ENCODE results near the gene NOP56. TPM values are rescaled to one million over a fixed set of nuclear protein-coding genes. Genes with fewer than 3 reads are reported as not detected.
A peak's percentile ranks its signal among the peaks of the same experiment; 100 is the strongest.
"Not testable (repeated sequence)": the region's sequence is repeated elsewhere in the genome, so short reads cannot be mapped to it uniquely, and the experiment has no call there.

NOP56 gene
- total RNA-seq, 1 donor from 2014 or later: 32.1 TPM

GRCh38 chr20:2673453-2673852, 21.0 kb downstream of the NOP56 start:
- Histone ChIP-seq H3K4me1 (no peaks in the 10 kb centered on the region), H3K27me3 (no peaks in the 10 kb centered on the region), H3K36me3 (no peaks in the 10 kb centered on the region), H3K9me3 (no peaks in the 10 kb centered on the region), H3K4me3 (no peak overlapping the region), H3K27ac (no peak overlapping the region)
- no peak for TF ChIP-seq CTCF (IDR thresholded peaks at IDR 0.05)
- DNase-seq (ENCODE audit: low spot score in 2 of 2): no peak
- intact Hi-C loops (cut with DNase I): no loop called here

- Histone ChIP-seq H3K27ac (no peak overlapping the region), H3K27me3 (no peaks in the 10 kb centered on the region), H3K9me3 (no peaks in the 10 kb centered on the region), H3K36me3 (no peaks in the 10 kb centered on the region), H3K4me1 (no peaks in the 10 kb centered on the region), H3K4me3 (no peak overlapping the region)
- DNase-seq (ENCODE audit: low spot score in 2 of 2): no peak
- TF ChIP-seq CTCF (IDR thresholded peaks at IDR 0.05): no peak
- intact Hi-C loops (cut with DNase I): no loop called here
These were observed 27.6 kb downstream of the NOP56 start for GRCh38 chr20:2680046-2680445.

- H3K4me3 ChIP-seq; H3K36me3 ChIP-seq; H3K27me3 ChIP-seq; H3K27ac ChIP-seq; intact Hi-C loops (cut with DNase I); H3K4me1 ChIP-seq; H3K9me3 ChIP-seq; DNase-seq (ENCODE audit: low spot score in 2 of 2): not testable (repeated sequence)
These were observed 29.6 kb downstream of the NOP56 start for GRCh38 chr20:2682040-2682439.

- H3K4me3 ChIP-seq; H3K9me3 ChIP-seq; DNase-seq (ENCODE audit: low spot score in 2 of 2); H3K4me1 ChIP-seq; H3K27me3 ChIP-seq; H3K36me3 ChIP-seq; intact Hi-C loops (cut with DNase I); H3K27ac ChIP-seq: not testable (repeated sequence)
These were observed 32.4 kb downstream of the NOP56 start for GRCh38 chr20:2684817-2685216.

- TF ChIP-seq CTCF (IDR thresholded peaks at IDR 0.05): no peak
- intact Hi-C loops (cut with DNase I): no loop called here
- H3K4me1 ChIP-seq: no peaks in the 10 kb centered on the region
- H3K27ac ChIP-seq: no peak overlapping the region
- H3K9me3 ChIP-seq: no peaks in the 10 kb centered on the region
- no peak for DNase-seq (ENCODE audit: low spot score in 2 of 2)
- no peaks in the 10 kb centered on the region for H3K36me3 ChIP-seq
- H3K4me3 ChIP-seq: no peak overlapping the region
- no peaks in the 10 kb centered on the region for H3K27me3 ChIP-seq
These were observed 35.1 kb downstream of the NOP56 start for GRCh38 chr20:2687514-2687913.

GRCh38 chr20:2688041-2688591, 35.7 kb downstream of the NOP56 start:
- no peak for DNase-seq (ENCODE audit: low spot score in 2 of 2)
- Histone ChIP-seq H3K27ac (no peak overlapping the region), H3K4me1 (no peaks in the 10 kb centered on the region), H3K9me3 (no peaks in the 10 kb centered on the region), H3K27me3 (no peaks in the 10 kb centered on the region), H3K4me3 (no peak overlapping the region), H3K36me3 (no peaks in the 10 kb centered on the region)
- TF ChIP-seq CTCF (IDR thresholded peaks at IDR 0.05): peak in 2 of 3 experiments; percentile 38 to 50
- intact Hi-C loops (cut with DNase I): no loop called here

GRCh38 chr20:2690213-2690612, 37.8 kb downstream of the NOP56 start:
- no peaks in the 10 kb centered on the region for H3K36me3 ChIP-seq

More at GRCh38 chr20:2690213-2690612, 37.8 kb downstream of the NOP56 start:
- H3K4me1 ChIP-seq: peaks cover 2 to 7% of the 10 kb centered on the region in 2 donors
- DNase-seq (ENCODE audit: low spot score in 2 of 2): no peak
- H3K27me3 ChIP-seq: peaks cover 6% of the 10 kb centered on the region
- H3K9me3 ChIP-seq: no peaks in the 10 kb centered on the region
- H3K4me3 ChIP-seq: no peak overlapping the region
- TF ChIP-seq CTCF (IDR thresholded peaks at IDR 0.05): no peak
- intact Hi-C loops (cut with DNase I): loop anchor here (5.0 to 10.0 kb wide), 3 partner anchors 62 to 185 kb away; partner anchors contain the start of gene PTPRA
- H3K27ac ChIP-seq: no peak overlapping the region

Measured in ascending aorta (tissue), 2 donors.